ENCODE measurements around the gene ITGB8. TPM values are rescaled to one million over a fixed set of nuclear protein-coding genes. Genes with fewer than 3 reads are reported as not detected.

Gene ITGB8
- total RNA-seq, 2 donors from 2014 or later = 0.05 to 0.26 TPM

DNA sequence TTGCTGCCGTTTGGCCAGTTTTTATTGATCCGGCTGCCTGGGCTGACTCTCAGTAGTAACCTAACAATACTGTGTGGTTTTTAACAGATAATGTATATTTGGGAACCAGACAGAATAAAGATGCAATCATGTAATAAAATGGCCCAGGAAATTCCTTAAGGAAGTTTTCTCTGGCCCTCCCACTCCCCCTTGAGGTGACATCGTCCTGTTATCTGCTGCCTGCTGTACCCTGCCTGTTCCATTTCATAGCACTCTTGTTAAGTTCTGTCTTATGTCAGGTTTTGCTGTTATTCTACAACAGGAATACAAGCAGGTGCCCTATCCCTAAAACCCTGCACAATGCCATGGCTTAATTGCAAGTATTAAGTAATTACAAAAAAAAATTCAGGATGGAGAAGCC lies 12.5 kb downstream of the ITGB8 start:
- Mint-ChIP-seq H3K36me3 (ENCODE audit: low read depth) (no peaks in the 10 kb centered on the region), H3K9me3 (no peaks in the 10 kb centered on the region), H3K4me1 (no peaks in the 10 kb centered on the region), H3K4me3 (no peak overlapping the region), H3K27me3 (peaks cover 3% of the 10 kb centered on the region), H3K27ac (no peak overlapping the region)
- ATAC-seq (replicated peaks) = no peak

DNA sequence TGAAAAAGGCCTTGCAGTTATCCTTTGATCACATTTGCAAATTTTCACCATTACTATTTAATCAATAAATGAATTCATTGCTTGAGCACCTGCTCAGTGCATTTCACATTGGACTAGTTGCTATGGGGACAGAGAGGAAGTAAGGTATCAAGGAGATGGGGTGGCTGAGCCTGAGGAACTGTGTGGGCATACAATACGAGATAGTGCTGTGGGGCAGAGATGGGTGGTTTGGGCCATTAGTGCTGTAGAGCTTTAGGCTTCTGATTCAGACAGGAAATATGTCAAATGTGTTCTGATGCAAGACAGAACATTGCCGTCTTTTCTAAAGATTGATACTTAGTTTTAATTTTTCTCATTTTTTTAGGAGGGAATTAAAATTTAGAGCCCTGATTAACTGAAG lies 13.2 kb downstream of the ITGB8 start:
- Mint-ChIP-seq H3K4me1 (no peaks in the 10 kb centered on the region), H3K9me3 (no peaks in the 10 kb centered on the region), H3K36me3 (ENCODE audit: low read depth) (no peaks in the 10 kb centered on the region), H3K4me3 (no peak overlapping the region), H3K27me3 (peaks cover 3% of the 10 kb centered on the region), H3K27ac (no peak overlapping the region)
- no peak for ATAC-seq (replicated peaks)

DNA sequence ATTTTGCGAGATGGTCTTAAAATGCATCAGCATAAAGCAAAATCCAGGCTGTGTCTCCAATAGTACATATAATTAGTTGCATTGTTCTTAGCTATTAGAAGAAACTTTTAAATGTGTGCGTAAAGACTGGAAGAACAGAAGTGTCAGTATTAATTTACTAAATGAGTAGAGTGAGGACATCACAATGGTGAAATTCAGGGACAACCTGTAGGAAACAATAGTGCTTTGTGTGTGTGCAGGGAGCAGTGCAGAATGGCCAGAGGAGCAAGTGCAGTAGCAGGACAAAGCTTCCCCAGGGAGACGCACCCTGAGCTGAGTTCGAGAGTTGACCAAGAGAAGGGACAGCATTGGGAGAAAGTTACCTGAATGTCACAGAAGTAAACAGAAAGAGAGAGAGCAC lies 13.7 kb downstream of the ITGB8 start:
- Mint-ChIP-seq H3K36me3 (ENCODE audit: low read depth) (no peaks in the 10 kb centered on the region), H3K4me3 (no peak overlapping the region), H3K27me3 (peaks cover 3% of the 10 kb centered on the region), H3K27ac (no peak overlapping the region), H3K4me1 (no peaks in the 10 kb centered on the region), H3K9me3 (no peaks in the 10 kb centered on the region)
- no peak for ATAC-seq (replicated peaks)

DNA sequence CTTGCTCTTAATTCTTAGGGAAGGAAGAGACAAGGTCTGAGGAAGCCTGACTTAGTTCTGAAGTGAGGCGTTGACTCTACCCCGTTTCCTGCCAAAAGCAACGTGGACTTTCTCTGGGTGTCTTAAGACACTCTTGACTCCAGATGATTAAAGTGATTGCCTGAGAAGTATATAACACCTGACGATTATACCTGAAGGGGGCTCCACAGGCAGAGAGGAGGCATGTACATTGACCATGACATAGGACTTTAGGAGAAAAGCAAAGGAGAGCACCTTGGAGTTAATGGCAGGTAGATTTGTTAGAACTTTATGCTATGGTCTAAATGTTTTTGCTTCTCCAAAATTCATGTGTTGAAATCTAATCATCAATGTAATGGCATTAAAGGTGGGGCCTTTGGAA lies 15.9 kb downstream of the ITGB8 start:
- H3K27ac Mint-ChIP-seq = no peak overlapping the region
- no peaks in the 10 kb centered on the region for H3K4me1 Mint-ChIP-seq

DNA sequence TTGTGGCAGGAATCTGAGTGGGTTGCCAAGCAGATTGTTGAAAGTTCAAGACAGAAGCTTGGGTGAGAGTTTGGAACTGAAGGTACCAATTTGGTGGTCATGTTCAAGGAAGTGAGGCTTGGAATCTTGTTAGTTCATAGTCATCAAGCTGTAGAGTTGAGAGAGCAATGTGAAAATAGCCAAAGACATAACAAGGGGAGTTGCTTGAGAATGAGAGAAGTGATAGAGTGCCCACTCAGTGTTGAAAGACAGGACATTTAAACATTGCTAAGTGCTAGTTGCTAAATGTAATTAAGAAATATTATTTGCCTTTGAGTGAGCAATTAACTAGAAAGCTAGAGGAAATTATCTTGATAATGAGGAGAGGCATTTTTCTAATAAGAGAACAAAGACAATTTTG lies 17.0 kb downstream of the ITGB8 start:
- H3K27ac Mint-ChIP-seq = no peak overlapping the region
- no peaks in the 10 kb centered on the region for H3K27me3 Mint-ChIP-seq
- no peaks in the 10 kb centered on the region for H3K9me3 Mint-ChIP-seq

More for the DNA sequence above, 15.9 kb downstream of the ITGB8 start:
- Mint-ChIP-seq H3K4me3 (no peak overlapping the region), H3K27me3 (no peaks in the 10 kb centered on the region), H3K9me3 (no peaks in the 10 kb centered on the region), H3K36me3 (ENCODE audit: low read depth) (no peaks in the 10 kb centered on the region)
- no peak for ATAC-seq (replicated peaks)

DNA sequence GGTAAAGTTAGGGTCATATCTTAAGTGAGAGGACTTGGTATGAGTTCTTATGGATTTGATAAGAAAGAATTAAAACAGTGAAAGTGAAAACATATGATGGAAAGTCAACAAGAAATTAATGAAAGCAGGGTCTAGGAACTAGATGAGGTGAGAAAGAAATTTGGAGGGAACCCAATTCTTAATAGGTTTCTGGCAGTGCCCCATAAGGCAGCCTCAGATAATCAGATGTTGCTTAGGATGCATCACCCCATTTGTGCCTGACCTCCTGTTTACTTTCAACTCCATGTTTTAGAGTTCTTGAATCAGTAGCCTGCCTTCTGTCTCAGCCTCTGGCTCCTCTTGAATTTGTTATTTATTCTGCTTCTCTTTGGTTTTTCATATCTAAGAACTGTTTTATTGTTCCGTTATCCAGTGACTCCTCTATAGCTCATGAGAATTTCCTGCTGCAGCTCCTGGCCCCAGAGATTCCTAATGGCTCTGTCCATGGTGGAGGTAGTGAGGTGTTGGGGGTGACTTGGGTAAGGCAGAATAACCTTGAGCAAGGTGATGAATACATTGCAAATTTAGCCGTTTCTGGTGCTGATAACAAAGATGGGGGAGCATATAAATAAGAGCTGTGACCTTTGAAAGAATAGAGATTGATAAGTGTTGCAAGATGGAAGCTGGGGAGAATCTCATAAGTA lies 17.6 kb downstream of the ITGB8 start:
- Mint-ChIP-seq H3K27ac (no peak overlapping the region), H3K4me3 (no peak overlapping the region), H3K27me3 (no peaks in the 10 kb centered on the region), H3K9me3 (no peaks in the 10 kb centered on the region), H3K4me1 (no peaks in the 10 kb centered on the region), H3K36me3 (ENCODE audit: low read depth) (no peaks in the 10 kb centered on the region)
- no peak for ATAC-seq (replicated peaks)

More for the DNA sequence above, 17.0 kb downstream of the ITGB8 start:
- Mint-ChIP-seq H3K4me1 (no peaks in the 10 kb centered on the region), H3K4me3 (no peak overlapping the region), H3K36me3 (ENCODE audit: low read depth) (no peaks in the 10 kb centered on the region)
- no peak for ATAC-seq (replicated peaks)

DNA sequence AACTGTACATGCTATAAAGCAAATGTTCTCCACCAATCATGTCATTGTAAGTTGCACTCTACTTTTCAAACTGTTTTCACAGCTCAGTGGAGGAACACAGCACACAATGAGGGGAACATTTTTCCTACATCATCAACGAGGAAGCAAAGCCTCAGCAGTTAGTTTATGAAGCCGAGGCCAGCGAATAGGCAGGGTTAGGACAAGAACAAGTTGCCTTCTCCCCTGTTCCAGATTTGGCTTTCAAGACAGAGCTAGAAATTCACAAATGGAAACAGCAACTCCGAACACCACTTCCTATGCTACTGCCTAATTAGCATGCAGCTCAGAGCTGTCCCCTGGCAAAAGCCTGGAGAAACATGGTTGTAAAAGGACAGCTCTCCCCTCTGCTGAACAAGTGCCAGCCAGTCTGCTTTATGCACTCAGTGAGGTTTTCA lies 19.8 kb downstream of the ITGB8 start:
- no peaks in the 10 kb centered on the region for H3K36me3 Mint-ChIP-seq (ENCODE audit: low read depth)
- no peaks in the 10 kb centered on the region for H3K9me3 Mint-ChIP-seq
- no peak overlapping the region for H3K4me3 Mint-ChIP-seq
- no peak for ATAC-seq (replicated peaks)
- H3K27ac Mint-ChIP-seq = no peak overlapping the region
- no peaks in the 10 kb centered on the region for H3K4me1 Mint-ChIP-seq
- no peaks in the 10 kb centered on the region for H3K27me3 Mint-ChIP-seq

DNA sequence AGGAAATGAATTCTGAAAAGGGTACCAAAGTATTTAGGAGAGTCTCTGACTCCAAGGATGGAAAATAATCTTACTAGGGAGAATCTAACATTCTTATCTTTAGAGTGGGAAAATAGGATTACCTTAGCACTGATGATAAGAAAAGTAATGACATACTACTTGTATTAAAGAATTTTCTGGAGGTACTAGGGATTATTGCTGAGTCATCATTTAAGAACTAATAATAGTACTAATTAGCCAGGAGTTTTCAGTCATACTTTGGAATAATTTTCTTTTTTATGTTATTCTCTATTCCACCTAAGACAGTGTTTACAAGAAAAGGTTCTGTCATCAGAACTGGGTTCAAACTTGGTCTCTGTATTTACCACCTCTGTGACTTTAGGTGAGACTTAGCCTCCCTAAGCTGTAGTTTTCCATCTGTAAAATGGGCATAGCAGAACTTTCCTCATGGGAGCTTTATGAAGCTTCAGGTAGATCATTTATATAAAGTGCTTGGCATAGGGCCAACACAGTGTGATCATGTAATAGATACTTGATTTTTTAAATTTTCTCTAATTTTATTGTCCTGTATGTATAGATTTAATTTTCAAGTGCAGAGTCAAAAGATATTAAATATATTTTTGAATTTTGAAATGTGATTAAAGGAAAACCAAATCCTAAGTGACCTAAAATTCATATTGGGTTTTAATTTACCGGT lies 20.4 kb downstream of the ITGB8 start:
- no peak for ATAC-seq (replicated peaks)
- no peaks in the 10 kb centered on the region for H3K4me1 Mint-ChIP-seq
- H3K27me3 Mint-ChIP-seq = no peaks in the 10 kb centered on the region
- H3K27ac Mint-ChIP-seq = no peak overlapping the region
- H3K4me3 Mint-ChIP-seq = no peak overlapping the region
- no peaks in the 10 kb centered on the region for H3K36me3 Mint-ChIP-seq (ENCODE audit: low read depth)
- no peaks in the 10 kb centered on the region for H3K9me3 Mint-ChIP-seq

DNA sequence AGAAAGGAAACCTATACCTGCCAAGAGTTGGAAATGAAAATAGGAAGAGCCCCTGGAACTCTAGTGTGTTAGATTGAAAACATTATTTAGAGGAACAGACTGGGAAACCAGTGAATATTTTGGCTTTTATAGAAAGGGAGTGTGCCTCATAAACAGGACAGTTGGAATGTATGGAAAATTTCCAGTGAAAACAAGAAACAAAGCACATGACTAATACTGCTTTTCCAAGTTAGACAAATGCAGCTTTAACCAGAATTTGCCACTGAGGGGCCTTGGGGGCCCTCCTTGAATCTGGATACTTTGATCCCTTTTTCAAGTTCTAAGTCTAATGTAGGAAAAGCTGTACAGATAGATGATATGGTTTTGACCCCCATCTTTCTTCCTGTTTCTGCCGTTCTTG lies 21.2 kb downstream of the ITGB8 start:
- Mint-ChIP-seq H3K9me3 (no peaks in the 10 kb centered on the region), H3K27me3 (no peaks in the 10 kb centered on the region), H3K4me3 (no peak overlapping the region), H3K27ac (no peak overlapping the region), H3K36me3 (ENCODE audit: low read depth) (no peaks in the 10 kb centered on the region), H3K4me1 (no peaks in the 10 kb centered on the region)
- ATAC-seq (replicated peaks) = no peak

DNA sequence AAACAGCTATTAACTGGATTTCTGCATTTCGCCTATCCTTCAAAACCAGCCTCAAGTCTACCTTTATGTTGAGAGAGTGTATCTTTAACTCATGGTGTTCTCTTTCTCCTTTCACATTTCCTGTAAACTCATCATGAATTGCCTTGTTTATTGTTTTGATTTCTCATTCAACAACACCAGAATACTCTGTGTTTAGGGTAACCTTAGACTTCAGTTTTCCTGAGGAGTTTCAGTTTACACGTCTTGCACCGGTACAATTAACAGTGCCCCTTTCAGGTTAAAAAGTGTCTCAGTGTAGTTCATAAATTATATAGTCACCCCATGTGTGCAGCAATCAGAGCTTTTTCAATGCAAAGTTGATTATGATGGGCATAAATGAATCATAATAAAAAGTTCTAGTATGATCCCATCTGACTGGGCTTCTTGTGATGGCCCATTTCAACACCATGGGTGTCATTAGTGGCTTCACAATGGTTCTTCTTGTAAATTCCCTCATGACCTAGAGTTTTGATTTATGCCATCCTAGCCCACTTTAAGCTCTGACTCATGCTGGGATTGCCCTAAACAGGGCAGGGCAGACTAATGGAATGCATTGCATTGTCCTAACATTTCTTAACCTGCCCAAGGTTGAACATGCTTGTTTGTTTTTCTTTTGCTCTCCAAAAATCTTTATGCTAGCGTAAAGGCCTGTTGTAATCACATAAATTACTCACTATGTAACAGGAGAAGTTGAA lies 22.0 kb downstream of the ITGB8 start:
- Mint-ChIP-seq H3K27ac (no peak overlapping the region), H3K36me3 (ENCODE audit: low read depth) (no peaks in the 10 kb centered on the region), H3K4me3 (no peak overlapping the region), H3K27me3 (no peaks in the 10 kb centered on the region), H3K4me1 (no peaks in the 10 kb centered on the region), H3K9me3 (no peaks in the 10 kb centered on the region)
- no peak for ATAC-seq (replicated peaks)

DNA sequence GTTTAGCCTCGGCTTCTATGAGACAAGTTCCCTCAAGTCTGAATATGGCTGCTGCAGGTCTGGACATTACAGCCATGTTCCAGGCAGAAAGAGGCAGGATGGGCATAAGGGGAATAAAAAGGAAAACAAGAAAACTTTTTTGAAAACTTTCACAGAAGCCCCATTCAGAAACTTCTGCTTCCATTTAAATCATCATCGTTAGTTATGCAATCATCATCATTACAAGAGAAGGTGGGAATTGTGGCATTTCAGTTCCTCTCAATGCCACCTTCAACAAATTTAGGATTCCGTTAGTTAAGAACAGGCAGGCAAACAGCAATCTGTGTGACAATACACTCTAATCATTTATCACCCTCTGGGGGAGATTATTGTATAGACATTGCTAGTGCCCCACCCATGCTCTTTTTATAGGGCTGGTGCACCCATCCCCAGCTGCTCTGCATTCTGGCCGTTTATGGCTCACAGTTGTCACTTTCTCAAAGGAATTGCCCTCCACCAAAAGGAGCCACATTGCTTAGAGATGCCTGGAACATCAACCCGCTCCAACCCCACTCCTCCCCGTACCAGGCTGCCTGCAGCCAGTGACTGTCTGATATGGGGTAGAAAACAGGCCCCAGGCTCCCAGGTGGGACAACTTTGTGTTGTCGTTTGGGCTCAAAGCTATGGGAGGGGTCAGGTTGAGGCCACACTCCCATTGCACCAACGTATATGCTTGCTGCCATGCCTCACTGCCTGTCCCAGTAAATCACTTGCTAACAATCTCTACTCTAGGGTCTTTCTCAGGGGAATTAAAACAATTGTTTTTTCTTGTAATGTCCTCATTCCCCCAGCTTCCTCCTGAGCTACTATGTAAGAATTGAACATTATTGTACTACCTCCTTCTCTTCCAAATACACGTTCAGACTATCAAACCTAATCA lies 24.2 kb downstream of the ITGB8 start:
- no peak for ATAC-seq (replicated peaks)
- no peaks in the 10 kb centered on the region for H3K9me3 Mint-ChIP-seq
- no peaks in the 10 kb centered on the region for H3K4me1 Mint-ChIP-seq
- H3K27me3 Mint-ChIP-seq = no peaks in the 10 kb centered on the region
- no peaks in the 10 kb centered on the region for H3K36me3 Mint-ChIP-seq (ENCODE audit: low read depth)
- no peak overlapping the region for H3K27ac Mint-ChIP-seq
- no peak overlapping the region for H3K4me3 Mint-ChIP-seq

DNA sequence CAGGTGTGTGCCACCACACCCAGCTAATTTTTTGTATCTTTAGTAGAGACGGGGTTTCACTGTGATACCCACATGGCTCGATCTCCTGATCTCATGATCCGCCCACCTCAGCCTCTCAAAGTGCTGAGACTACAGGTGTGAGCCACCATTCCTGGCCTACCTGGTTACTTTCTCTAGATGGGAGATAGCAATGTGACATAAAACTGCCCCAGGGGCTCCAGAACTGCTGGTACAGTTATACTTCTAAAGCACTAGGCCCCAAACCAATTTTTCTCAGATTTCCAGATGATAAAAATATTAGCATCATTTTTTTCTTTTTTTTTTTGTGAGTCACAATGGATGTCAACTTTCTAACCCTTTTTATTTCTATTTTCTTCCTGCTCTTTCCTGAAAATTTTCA lies 27.4 kb downstream of the ITGB8 start:
- H3K27ac Mint-ChIP-seq = no peak overlapping the region
- no peaks in the 10 kb centered on the region for H3K4me1 Mint-ChIP-seq
- H3K36me3 Mint-ChIP-seq (ENCODE audit: low read depth) = no peaks in the 10 kb centered on the region
- H3K9me3 Mint-ChIP-seq = no peaks in the 10 kb centered on the region
- peaks cover 3% of the 10 kb centered on the region for H3K27me3 Mint-ChIP-seq
- ATAC-seq (replicated peaks) = no peak
- H3K4me3 Mint-ChIP-seq = no peak overlapping the region

DNA sequence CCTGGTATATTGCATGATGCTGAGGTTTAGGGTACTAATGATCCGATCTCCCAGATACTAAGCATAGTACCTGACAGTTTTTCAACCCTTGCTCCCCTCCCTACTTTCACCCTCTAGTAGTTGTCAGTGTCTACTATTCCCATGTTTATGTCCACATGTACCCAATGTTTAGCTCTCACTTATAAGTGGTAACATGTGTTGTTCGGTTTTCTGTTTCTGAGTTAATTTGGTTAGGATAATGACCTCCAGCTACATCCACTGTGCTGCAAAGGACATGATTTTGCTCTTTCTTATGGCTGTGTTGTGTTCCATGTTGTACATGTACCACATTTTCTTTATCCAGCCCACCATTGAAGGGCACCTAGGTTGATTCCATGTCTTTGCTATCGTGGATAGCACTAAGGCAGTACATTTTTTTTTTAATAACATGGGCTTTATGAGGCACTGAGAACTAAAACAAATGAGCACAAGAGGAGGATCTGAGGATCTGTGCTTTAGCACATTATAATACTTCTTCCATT lies 28.1 kb downstream of the ITGB8 start:
- Mint-ChIP-seq H3K4me1 (no peaks in the 10 kb centered on the region), H3K9me3 (no peaks in the 10 kb centered on the region), H3K4me3 (no peak overlapping the region), H3K27me3 (peaks cover 3% of the 10 kb centered on the region), H3K27ac (no peak overlapping the region), H3K36me3 (ENCODE audit: low read depth) (no peaks in the 10 kb centered on the region)
- no peak for ATAC-seq (replicated peaks)

DNA sequence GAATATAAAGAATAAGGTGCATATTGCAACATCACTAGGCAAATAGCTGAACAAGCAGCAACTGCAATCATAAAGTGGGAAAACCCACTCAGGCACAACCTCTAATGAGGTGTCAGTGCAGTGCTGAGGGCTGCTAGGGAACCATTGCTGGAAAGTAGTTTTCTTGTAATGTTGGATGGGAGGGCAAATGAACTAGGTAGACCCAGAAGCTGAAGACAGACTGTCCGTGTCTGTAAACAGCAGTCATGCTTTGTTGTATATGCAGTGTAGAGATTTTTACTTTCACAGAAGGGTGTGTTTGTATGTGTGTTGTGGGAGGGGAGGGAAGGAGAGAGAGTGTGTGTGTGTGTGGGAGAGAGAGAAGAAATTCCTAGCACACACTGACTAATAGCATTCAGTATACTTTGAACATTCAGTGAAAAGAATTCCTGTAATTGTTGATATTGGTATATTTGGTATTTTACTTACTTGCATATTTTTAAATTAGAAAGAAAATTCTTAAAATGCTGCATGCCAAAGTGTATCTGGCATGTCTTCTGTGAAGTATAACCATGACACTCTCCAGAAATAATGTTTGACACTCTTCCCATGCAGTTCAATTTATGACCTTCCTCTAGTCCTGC lies 28.8 kb downstream of the ITGB8 start:
- peaks cover 3% of the 10 kb centered on the region for H3K27me3 Mint-ChIP-seq
- no peaks in the 10 kb centered on the region for H3K36me3 Mint-ChIP-seq (ENCODE audit: low read depth)
- no peak overlapping the region for H3K27ac Mint-ChIP-seq
- no peak for ATAC-seq (replicated peaks)
- H3K9me3 Mint-ChIP-seq = no peaks in the 10 kb centered on the region
- H3K4me1 Mint-ChIP-seq = no peaks in the 10 kb centered on the region
- no peak overlapping the region for H3K4me3 Mint-ChIP-seq
